DMS53 treated with DMSO at 0.1 percent for 48 hours (cell line): ENCODE data around the gene TDRD7.
A peak's percentile ranks its signal among the peaks of the same experiment; 100 is the strongest.

Experiments used
- DNase-seq: peaks from one replicate; lab custom pipeline; 2025; ENCODE audit not compliant: unreplicated experiment; lab: John Stamatoyannopoulos, UW

TDRD7 gene

DNA sequence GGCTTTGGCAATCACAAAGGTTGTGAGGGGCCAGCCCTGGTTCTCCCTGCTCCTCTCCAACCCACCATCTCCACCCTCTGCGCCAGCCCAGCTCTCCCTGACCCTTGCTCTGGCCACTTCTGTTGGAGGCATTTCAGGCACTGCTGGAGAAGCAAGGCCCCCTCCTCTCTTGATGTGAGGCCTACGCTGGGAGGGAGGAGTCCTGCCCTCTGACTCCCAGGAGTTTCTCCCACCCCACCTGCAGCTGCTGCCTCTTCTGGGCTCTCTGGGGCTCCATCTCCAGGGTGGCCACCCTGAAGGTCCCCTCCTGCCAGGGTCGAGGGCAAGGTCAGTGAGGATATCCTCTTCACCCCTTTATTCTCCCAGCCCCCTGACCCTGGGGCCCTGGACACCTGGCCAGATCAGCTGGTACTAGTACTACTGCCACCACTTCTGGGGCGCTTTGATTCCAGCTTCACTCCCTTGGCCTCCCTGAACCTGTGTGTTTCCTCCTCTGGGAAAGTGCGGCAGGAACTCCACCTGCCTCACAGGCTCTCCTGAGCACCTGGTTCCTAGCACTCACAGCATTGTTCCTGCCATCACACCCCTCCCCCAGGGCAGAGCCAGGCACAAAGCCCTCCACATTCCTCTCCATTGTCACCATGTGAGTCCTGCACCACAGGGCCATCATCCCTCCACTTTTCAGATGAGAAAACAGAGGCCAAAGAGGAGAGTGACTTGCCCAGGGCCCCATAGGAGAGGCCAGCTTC lies 23.8 kb upstream of the TDRD7 start:
- DNase-seq = peak; percentile 38

DNA sequence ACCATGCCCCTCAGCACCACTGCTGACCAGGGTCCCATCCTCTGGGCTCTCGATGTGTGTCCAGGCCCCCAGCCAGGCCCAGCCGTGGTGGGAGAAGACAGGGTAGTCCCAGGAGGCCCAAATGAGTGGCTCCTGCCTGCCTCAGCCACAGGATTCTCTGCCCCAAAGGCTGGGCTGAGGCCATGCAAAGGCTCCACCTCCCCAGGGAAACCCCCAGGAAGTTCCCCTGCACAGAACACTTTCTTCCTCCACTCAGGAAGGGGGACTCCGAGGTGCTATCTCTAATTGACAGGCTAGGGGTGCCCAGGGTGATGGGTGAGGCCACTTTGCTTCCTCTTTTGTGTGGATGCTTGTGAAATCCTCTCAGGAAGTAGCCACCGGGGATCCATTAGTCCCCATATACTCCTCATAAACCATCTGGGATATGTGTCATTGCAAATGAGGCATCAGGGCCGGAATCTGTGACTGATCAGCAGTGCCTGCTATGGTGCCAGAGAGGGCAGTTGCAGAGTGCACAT lies 23.1 kb upstream of the TDRD7 start:
- no peak for DNase-seq

DNA sequence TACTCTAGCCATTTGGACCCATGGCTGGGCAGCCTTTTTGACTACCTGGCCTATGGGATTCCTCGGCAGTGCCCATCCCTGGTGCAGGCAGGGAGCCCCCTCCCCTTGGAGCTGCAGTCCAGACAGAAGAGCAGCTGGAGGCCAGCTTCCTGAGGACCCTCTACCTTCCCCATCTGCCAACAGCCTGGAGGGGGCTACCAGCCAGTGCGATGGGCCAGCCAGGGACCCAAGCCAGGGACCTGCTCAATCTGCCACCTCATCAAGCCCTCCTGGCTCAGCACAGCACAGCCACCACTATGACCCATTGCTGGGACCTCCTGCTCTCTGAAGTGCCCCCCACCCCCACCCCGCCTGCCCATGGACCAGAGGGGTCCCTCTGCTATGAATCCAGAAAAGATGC lies 22.6 kb upstream of the TDRD7 start:
- no peak for DNase-seq

DNA sequence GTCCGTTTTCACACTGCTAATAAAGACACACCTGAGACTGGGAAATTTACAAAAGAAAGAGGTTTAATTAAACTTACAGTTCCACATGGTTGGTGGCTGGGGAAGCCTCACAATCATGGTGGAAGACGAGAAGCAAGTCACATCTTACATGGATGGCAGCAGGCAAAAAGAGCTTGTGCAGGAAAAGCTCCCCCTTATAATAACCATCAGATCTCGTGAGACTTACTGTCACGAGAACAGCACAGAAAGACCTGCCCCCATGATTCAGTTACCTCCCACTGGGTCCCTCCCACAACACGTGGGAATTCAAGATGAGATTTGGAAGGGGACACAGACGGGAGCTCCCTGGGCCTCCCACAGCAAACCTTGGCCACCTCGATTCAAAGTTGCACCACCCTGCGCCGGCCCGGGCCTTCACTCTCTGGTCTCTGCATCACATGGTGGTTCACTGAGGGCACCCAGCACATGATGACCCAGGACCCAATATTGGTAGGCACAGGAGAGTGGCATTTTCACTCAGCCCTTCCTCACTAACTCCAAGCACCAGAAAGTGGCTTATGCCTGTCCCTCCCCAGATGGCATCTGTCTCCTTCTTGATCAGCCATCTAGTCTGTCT lies 21.0 kb upstream of the TDRD7 start:
- no peak for DNase-seq

DNA sequence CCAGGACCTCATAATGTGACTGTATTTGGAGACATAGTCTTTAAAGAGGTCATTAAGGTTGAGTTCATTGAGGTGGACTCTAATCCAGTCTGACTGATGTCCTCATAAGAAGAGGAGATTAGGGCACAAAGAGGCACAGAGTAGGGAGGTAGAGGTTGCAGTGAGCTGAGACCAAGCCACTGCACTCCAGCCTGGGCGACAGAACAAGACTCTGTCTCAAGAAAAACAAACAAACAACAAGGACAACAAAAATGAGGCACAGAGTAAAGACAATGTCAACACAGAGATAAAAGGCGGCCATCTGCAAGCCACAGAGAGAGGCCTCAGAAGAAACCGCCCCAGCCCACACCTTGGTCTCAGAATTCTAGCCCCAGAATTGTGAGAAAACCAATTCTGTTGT lies 17.0 kb upstream of the TDRD7 start:
- peak; percentile 23 for DNase-seq

DNA sequence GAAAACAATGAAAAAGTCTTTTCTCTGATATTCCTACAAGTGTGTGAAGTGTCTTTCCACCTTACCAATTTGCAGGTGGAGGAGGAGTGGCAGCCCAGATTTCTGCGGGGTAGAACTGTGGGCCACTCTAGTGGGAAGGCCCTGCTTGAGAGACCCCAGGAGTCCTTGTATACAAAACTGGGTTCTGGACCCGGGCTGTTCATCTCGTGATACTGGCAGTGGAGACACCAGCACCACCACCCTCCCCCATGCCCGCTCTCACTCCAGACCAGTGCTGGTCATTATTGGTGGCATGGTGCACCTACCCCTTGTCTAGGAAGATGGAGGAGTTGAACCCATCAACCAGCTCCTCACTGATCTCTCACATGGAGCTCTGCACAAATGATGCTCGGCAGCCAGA lies 16.2 kb upstream of the TDRD7 start:
- DNase-seq = no peak

DNA sequence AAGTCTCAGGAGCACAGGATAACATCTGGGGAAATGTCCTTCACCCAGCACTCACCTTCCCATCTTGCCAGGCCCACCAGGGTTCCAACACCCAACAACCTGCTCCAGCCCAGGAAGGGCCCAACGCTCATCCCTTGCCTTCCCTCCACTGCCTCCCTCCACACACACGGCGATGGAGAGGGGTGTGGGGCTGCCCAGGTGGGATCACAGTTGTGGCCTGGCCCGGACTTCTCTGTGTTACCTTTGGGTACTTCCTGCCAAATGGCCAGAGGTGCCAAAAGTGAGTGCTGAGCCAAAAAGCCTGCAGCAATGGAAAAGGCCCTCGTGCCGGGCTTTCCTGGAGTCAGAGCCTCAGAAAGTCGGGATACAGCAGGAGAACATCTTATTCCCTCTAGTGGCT lies 15.6 kb upstream of the TDRD7 start:
- no peak for DNase-seq

DNA sequence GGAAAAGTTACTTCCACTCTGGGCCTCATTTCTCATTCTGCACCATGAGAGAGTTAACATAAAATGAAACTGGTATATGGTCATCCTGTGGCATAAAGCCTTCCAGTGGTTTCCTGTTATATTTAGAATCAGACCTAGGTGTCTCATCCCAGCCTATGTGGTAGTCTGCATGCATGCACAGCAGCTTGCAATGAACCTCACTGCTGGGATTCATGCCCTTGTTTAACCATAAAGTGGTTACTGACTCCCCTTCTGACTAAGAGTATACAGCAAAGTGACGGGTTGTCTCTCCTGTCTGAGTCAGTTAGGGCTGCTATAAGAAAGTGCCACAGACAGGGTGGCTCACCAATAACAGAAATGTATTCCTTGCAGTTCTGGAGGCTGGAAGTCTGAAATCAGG lies 14.7 kb upstream of the TDRD7 start:
- DNase-seq = no peak

DNA sequence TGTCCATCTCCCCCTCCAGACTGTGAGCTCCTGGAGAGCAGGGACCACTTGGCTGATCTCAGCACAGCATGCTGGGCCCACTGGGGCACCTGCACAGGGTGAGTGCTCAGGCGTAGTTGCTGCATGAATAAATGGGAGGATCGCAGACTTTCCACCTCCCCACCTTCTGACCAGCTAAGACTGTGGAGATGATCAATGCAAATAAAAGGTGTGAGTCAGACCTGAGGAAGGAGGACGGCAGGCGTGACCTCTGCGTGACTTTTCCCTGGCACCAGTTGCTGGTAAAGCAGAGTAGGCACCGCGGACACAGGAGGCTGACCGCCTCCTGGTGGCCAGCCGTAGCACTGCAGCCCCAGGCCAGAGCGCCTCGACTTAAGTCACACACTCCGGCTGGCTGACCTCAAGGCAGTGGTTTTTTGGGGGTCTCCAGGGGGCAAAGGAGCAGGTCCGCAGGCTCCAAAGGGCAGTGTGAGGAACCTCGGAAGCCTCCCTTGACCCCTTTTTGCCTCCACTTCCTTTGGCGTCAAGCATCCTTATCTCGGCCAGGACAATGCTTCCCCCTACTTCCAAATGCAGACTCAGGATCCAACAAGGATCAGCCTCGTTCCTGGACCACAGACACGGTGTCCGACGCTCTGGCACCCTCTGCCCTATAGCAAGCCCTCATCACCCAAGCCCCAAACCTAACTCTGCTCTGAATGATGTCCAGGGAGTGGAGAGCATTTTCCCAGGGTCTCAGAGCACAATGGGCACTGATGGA lies 12.7 kb upstream of the TDRD7 start:
- DNase-seq = peak; percentile 89

DNA sequence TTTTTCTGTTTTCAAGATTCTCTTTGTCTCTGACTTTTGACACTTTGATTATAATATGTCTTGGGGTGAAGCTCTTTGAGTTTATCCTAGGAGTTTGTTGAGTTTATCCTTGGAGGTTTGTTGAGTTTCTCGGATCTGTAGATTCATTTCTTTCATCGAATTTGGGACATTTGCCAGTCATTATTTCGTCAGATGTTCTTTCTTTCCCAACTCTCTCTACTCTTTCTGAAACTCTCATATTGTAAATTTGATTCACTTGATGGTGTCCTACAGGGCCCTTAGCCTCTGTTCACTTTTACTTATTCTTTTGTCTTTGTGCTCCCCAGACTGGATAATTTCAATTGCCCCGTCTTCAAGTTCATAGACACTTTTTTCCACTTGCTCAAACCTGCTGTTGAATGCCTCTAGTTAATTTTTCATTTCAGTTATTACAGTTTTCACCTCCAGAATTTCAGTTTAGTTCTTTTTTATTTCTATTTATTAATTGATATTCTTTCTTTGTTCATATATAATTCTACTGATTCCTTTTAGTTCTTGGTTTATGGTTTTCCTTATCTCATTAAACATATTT lies 8.1 kb upstream of the TDRD7 start:
- DNase-seq = no peak

DNA sequence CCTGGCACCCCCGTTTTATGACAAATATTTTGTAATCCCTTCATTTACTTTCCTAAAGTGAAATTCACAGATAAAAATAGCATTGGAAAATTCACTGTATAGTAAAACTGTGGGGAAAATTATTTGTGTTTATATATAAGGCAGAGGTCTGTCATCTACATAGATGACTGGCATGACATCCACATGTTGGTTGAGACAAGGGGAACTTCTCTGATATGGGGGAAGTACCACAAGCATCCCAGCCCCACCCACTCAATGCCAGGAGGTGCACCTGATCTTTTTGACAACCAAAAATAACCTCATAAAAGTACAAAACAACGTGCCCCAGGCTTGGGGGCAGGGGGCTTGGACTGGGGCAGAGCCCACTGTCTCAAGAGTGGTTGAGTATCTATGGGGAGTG lies 6.3 kb upstream of the TDRD7 start:
- no peak for DNase-seq

DNA sequence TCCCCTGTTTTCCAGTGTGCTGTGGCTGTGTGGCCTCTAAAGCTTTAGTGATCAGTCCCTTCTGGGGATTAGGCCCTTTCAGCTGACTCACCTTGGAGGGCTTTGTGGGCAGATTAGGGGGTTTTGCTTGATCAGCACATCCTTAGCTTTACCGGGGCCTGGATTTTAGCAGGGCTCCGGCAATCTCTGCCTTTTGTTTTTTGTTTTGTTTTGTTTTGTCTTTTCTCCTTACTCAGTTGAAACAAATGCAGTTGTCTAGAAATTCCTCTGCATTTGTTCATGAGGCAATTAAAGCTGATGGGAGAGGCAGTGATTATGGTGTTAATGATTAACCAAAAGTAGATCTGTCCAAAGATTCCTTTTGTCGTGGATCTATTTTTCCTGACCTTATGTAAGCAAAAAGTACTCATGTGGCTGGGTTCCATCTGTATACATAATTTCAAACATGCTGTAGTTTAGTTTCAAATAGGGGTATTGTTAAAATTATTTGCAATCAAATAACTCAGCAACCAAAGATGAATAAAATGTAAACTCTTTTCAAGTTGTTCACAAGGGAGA lies 5.2 kb upstream of the TDRD7 start:
- DNase-seq = peak; percentile 66

DNA sequence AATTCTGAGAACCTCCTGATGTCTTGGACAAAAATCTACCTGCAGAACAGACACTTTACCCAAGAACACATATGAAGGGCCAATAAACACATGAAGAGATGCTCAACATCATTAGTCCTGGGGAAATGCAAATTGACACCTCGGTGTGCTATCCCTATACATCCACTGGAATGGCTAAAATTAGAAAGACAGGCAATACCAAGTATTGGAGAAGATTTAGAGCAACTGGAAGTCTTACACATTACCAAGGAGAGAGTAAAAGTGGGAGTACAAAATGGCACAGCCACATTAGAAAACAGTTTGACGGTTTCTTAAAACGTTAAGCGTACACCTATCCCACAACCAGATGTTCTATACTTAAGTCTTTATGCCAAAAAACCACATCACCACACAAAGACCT lies 3.3 kb upstream of the TDRD7 start:
- no peak for DNase-seq

DNA sequence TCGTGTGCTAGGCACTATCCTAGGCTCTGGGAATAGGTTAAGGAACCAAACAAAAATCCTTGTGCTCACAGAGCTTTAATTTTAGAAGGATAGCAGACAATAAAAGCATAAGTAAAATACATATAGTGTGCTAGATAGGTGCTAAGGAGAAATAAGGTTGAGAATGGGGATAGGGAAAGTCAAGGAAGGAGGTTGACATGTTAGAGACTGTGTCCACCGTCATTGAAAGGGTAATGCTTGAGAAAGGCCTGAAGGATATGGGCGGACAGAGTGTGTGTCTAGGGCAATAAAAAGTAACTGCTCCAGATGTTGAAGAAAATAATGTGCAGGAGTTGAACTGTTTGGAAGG lies 482 bp upstream of the TDRD7 start:
- DNase-seq = no peak

DNA sequence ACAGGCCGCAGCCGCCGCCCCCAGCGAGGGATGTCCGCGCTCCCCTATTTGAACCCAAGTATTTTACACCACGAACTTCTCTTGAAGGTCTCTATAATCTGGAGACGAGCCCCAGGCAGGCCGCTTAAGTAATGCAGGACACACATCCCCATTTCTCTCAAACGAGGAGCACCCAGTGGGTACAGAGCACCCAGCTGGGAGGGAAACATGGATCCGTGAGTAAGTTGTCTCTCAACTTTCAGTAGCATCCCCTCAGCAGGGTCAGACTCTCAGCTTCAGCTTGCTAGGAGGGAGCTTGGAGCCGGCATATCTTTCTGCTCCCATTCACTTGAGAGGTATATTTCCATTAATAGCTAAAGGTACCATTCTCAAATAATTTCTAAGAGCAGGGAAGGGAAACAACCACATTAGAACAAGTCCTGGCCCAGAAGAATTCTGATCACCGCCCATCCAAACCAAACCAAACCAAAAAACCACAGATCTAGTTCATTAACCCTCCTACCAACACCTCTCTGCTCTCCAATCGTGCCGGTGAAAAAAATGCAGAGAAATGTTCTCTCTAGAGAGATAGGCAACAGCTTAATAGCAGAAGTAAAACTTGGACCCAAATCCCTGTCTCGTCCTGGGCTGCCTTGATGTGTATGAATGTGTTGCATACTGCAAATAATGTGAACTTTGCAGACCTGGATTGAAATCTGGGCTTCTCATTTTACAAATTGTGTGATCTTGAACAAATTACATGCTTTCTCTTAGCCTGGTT lies 910 bp downstream of the TDRD7 start:
- no peak for DNase-seq

DNA sequence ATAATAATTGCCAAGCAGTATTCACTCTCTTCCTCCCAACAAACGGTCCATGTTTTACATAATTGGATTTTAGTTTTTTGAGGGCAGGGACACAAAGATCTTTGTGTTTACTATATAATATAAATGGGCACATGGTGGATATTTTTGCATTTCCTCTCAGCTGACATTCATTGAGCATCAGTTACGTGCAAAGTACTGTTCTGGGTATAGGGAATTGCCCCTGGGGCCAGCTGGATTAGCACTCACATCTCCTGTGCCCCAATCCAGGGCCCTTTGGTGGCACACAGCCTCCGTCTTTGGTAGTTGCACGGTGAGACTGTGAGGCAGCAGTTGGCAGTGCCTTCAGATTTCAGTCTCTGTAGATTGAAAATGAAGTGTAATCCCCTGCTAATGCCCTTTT lies 1.6 kb downstream of the TDRD7 start:
- no peak for DNase-seq

DNA sequence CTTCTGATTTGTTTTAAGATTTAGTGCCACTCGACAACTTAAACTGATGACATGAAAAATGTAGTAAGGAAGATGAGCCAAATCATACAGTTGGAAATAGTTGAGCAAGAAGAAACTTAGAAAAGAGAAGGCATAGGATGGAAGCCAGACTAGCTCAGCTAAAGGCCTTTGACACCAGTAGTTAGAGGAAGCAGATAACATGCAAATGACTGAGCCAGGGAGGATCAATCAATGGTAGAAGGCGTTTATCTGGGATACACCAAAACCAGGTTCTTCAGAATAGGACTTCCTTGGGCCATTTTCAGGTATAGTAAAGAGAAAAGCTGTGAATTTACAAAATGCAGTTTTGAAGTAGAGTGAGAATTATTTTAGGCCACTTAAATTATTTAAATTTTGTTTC lies 3.2 kb downstream of the TDRD7 start:
- no peak for DNase-seq

DNA sequence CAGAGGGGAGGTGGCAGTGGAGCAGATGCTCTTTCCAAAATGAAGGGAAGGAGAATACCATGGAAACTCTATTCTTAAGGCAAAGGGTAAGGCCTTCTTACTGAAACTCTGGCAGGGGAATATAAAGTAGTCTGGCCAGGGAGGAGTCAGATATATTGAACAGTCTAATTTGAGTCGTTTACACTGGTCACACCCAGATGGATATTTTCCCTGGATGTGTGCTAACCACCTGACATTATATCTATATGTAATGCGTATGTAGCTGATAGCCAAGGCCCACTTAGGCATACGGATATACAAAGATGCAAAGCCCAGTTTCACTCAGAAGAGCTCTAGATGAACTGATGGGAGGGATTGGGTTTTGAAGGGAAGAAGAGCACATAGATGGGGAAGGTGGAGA lies 7.0 kb downstream of the TDRD7 start:
- DNase-seq = no peak

DNA sequence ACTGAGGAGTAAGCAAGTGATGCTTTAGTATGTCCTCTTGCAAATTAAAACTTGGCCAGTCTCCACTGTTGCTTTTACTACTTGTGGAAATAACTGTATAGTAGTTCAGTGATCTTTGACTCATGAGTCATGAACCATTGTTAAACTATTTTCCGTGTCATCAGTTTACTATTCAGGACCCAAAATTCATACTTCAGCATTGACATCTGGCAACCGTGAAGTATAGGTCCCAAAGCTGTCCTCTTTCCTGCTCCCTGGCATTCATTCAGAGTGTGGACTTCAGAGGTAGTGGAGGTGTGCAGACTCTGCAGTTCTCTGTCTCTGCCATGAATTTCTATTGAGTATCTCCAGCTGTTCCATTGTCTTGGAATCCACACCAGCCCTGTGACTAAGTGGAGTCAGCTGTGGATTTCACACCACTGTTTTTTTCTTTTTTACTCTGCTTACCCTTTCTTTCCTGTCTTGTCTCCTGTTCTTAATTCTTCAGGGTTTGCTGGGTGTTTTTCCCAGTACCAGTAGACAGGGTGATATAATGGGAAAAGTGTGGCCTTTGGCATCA lies 7.5 kb downstream of the TDRD7 start:
- no peak for DNase-seq

DNA sequence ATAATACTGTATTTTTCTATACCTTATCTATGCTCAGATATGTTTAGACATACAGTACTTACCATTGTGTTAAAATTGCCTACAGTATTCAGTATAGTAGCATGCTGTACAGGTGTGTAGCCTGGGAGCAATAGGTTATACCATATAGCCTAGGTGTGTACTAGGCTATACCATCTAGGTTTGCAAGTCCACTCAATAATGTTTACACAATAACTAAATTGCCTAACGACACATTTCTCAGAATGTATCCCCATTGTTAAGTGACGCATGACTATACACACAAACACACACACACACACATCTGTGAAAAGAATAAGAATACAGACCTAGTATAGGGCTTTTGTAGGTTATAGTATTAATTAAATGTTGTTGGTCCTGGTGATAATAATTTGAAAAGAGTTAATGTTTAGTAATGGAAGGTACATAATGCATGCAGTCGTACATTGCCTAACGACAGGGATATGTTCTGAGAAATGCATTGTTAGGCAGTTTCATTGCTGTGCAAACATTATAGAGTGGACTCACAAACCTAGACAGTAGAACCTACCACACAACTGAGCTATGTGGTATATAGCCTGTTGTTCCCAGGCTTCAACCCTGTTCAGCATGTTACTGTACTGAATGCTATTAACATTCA lies 13.6 kb downstream of the TDRD7 start:
- peak; percentile 75 for DNase-seq
